Ramos (cell line): ENCODE measurements around the gene ACACA.

ENCODE experiments used
- in situ Hi-C: fragments of 300-500 bp; cut with MboI; formaldehyde crosslinking; loops from one replicate; pipeline ENCODE4 v1.14.3; 2022; ENCODE audit warnings: low sequenced_read_pairs; ENCODE audit not compliant: unreplicated experiment

Gene ACACA

DNA sequence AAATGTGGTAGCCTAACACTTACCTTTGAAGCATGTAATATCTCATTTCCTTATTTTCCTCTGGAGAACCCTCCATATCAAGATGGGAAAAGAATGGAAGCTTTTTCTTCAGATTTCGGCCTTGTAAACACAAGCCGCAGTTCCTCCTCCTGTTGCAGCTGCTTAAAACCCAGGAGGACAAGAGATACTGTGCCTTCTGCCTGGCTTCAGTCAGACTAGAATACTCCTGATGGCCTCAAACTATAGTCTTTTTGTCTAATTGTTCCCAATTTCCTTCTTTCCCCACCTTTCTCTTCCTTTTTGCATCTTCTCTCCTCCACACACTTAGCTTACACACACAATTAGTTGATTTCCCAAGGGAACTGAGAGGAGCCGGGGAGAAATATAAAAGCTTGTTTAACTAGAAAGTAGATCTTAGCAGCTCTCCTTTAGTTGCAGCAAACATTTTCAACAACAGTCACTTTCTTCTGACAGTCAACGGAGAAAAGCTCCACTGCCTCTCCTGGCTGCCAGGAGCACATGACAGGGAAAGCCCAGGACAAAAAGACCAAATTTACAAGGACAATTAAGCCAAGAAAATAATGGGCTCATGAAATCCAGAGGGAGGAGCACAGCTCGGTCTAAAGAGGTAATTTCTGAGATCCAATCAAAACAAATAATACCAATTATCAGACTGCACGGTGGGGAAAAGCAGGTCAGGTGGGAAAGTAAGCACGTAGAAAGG, 107.2 kb downstream of the ACACA start:
- in situ Hi-C loops, result no loop called here

- in situ Hi-C loops, result no loop called here
Observed at GRCh38 chr17:37295888-37296287, 110.7 kb downstream of the ACACA start.

- in situ Hi-C loops, result no loop called here
Observed at GRCh38 chr17:37294888-37295287, 111.7 kb downstream of the ACACA start.

DNA sequence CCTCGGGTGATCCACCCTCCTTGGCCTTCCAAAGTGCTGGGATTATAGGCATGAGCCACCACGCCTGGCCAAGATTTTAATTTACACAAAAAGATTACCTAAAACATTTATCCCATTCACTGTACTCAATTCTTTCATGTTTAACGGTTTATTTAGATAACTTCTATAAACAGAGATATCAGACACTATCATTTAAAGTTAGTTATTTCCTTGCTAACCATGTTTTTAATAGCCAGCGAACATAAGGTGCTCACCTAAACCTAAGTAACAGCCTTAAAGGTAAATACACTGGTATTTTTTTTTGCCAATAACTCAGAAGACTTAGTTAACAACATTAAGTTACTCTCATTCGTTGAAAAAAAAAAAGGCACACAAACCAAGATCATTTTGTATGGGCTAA, 112.9 kb downstream of the ACACA start:
- in situ Hi-C loops, result no loop called here

- in situ Hi-C loops, result no loop called here
Observed at GRCh38 chr17:37292429-37293139, 114.1 kb downstream of the ACACA start.

GRCh38 chr17:37291351-37291750, 115.3 kb downstream of the ACACA start:
- in situ Hi-C loops, result no loop called here

- in situ Hi-C loops, result no loop called here
Observed at GRCh38 chr17:37286430-37286829, 120.2 kb downstream of the ACACA start.

DNA sequence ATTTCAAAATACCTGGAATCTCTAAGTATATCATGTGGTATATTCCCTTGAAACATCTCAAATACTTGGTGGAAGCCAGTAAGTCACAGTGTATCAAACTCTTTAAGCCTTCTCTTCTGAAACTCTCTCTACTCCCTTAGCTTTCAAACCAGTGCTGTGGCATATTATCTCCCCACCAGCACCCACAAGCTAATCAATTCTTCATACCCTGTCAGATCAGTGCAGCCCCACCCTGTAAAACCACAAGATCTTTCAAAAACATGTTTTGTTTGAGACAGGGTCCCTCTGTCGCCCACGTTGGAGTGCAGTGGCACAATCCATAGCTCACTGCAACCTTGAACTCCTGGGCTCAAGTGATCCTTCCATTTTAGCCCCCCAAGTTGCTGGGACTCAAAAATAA, 122.4 kb downstream of the ACACA start:
- in situ Hi-C loops, result no loop called here

- in situ Hi-C loops, result no loop called here
Observed at GRCh38 chr17:37283414-37283961, 123.1 kb downstream of the ACACA start.

DNA sequence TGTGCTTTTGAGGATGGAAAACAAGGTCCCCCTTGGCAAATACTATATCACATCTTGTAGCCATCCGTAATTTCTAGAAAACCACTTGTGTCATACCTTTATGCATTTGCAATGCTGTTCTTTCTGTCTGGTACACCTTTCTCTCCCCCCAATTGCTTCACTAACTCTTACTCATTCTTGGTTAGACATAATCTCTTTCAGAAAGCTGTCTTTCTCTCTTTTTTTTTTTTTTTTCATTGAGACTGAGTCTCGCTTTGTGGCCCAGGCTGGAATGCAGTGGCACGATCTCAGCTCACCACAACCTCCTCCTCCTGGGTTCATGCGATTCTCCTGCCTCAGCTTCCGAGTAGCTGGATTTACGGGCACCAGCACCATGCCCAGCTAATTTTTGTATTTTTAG, 125.8 kb downstream of the ACACA start:
- in situ Hi-C loops, result no loop called here

- in situ Hi-C loops, result no loop called here
Observed at GRCh38 chr17:37278247-37278894, 128.3 kb downstream of the ACACA start.

DNA sequence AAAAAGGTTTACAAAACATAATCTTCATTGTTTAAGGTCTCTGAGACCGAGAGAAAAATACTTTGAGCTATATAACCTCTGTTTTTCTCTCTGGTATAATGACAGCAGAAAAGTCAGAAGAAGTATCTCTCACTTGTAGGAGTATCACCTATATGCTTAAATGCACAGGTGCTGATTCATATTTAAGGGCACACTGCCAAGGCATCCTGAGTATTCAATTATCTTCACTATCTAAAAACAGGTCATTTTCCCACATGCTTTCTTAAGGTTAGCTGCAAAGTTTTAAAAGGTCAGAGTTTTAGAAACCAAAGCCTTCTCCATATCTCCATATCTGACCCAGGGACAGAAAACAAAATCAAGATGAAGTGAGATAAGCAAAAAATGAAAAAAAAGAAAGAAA, 130.2 kb downstream of the ACACA start:
- in situ Hi-C loops, result no loop called here

DNA sequence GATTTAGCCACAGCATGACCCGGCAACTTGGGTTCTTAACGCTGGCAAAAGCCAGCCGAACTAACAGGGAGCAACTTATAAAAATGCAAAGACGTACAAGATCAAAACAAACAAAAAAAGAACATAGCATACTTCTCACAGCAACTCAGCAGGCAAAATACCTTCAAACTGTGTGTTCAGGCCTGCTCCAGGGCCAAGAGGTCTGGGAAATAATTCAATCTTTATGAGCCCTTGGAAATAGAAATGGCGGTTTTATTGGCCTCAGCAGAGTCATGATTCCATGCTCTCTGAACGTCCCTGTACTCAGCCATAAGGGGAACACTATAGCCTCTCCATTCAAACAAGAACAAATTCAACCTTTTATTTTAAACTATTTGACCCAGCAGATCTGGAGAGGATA, 132.2 kb downstream of the ACACA start:
- in situ Hi-C loops, result no loop called here

DNA sequence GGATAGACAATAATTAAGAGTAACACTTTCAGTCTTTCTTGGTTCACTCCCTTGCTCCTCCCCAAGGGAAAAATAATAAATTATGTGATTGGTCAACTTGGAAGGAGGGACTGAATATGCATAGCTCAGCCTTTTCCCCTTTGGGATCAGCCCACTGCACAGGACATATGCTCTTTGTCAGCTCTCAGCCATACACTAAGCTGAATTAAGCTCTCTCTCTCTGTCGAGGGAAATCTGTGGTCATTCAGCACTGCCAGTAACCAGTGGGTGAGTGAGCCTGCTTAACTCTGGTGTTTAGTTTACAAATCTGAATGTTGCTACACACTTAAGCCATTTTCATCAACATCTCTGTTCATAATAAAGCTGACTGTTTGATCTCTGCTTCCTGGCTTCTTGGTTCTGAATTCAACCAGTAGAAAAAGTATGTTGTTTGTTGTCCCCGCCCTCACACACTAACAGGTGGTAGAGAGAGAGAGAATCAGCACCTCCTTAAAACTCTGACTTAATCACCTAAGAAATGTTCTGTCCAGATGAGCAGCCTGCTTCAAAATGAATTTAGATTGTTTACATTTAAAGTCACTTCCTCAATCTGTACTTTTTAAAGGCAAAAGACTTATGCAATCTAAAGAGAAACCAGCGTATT, 133.1 kb downstream of the ACACA start:
- in situ Hi-C loops, result no loop called here

GRCh38 chr17:37265446-37266173, 141.0 kb downstream of the ACACA start:
- in situ Hi-C loops, result no loop called here

- in situ Hi-C loops, result no loop called here
Observed at GRCh38 chr17:37261286-37261685, 145.3 kb downstream of the ACACA start.

DNA sequence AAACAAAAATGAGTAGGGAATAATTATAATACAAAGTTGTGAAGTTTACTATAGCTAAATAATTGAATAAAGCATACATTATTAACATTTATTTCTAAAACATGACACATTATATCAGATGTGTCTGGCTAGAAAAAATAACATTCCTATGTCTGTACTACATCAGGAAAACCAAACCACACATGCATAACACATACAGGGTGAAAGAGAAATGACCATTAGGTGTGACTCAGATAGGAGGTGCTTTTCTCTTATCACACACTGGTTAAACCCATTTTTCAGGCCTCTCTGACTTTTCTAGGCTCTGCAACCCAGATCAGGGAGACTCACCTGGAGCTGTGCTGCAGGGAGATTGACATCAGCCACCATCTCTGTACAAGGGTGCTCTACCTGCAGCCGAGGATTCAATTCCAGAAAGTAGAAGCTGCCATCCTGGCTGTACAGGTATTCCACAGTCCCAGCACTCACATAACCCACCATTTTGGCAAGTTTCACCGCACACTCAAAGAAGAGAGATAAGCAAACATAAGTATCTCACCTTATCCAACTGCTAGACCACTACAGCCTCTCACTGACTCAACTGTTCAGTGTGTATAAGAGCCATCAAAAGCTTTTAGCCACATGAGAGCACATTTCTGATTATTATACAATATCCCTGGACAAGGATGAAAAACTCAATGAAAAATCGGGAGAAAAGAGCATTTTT, 147.5 kb downstream of the ACACA start:
- in situ Hi-C loops, result no loop called here

- in situ Hi-C loops, result no loop called here
Observed at GRCh38 chr17:37256627-37257026, 150.0 kb downstream of the ACACA start.

DNA sequence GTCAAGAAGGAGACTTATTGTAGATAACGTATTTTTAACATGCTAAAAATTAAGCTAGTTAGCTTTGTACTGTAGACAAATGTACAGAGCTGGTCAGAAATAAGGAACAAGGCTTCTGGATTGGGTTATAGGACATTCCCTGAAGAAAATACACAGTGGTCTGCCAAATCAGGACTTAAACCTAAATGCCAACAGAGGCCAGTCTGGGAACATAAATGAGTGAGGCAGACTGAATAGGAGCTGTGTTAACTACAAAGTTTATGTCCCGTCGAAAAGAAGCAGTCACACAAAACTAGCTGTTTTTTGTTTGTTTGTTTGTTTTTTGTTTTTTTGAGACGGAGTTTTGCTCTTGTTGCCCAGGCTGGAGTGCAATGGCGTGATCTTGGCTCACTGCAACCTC, 151.2 kb downstream of the ACACA start:
- in situ Hi-C loops, result no loop called here
